GM18508 (cell line): ENCODE results near the gene PRG3.

Source experiments
- ATAC-seq: cut with Tn5 transposase; IDR thresholded peaks from one replicate; pipeline ENCODE4 v1.9.1; 2021; ENCODE audit warnings: moderate number of reproducible peaks; ENCODE audit not compliant: insufficient read depth, unreplicated experiment

Gene PRG3

GRCh38 chr11:57380975-57381374 is at the start of gene PRG3:
Gene PRG3, minus strand, starts transcription at chr11:57381150. Its CDS starts 442 bp downstream, at chr11:57380708.
- ATAC-seq = no peak

GRCh38 chr11:57429946-57430345 is 49.0 kb upstream of the PRG3 start:
- ATAC-seq = no peak

DNA sequence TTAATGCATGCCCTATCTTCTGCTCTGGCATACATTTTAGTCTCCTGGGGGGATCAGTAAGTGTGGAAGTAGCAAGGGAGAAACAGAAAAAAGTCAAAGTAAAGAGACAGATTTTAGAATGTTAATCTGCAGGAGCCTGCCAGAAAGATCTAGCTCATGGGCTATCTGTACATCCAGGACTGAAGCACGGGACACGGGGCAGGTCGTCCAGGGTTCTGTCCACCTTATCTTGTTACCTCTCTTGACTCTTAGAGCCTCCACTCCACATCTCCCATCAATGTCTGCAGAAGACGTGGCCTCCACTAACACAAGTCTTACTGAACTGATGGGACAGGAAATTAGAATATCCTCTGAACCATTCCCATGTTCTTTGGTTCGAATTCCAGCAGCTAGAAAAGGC is 47.7 kb upstream of the PRG3 start:
- no peak for ATAC-seq

DNA sequence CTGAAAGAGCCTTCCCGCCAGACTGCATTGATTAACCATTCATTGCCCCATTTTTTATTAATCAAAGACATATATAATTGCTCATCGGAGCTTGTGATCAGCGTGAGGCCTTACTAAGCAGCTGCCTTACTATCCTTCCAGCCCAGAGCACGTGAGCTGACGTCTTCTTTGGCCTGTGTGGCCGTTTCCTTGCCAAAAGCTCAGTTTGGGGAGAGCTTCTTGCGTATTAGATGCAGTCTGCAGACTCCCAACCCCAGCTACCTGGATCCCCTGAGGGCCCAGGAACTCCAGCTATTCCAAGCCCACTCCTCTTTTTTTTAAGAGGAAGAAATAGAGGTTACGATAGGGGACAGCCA is 46.8 kb upstream of the PRG3 start:
- no peak for ATAC-seq

DNA sequence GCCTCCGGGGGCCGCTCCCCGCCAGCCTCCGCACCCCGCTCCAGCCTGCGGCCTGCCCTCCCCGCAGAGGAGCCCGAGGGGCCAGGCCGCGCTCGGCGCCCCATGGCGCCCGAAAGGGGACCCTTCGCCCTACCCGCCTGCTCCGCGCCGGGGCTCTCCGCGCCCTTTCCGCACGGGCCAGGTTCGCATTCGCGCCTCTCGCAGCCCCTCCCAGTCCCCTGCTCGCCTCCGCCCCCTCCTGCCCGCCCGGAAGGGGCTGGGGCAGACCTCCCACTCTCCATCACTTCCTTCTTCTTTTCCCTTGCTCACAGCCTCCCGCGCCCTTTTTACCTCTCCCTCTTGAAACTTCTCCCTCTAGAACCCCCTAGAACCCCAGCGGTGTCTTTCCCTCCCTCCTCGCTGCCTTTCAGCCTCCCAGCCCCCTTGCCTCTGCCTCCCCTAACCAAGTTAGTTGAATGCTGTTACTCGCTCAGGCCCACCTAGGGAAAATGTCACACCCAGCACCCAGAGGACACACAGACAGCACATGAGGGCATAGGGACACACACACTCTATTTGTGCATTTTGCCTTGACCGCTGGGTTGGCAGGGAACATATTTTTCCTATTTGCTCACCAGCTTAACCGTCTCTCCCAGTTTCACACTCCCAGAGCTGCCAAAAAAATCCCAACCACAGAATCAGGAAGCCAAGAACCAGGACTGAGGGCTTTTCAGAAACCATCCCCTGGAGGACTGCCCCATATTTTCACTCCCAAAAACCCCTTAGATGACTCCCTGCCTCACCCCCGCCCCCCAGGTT is 46.2 kb upstream of the PRG3 start, which contains the start of gene SLC43A3:
Gene SLC43A3, minus strand, starts transcription at position 193 of the 798 bp plus-strand sequence. CDS start 949 bp downstream, outside the sequence.
- ATAC-seq = peak; percentile 31

- no peak for ATAC-seq
Observed at GRCh38 chr11:57426439-57426928, 45.5 kb upstream of the PRG3 start.

DNA sequence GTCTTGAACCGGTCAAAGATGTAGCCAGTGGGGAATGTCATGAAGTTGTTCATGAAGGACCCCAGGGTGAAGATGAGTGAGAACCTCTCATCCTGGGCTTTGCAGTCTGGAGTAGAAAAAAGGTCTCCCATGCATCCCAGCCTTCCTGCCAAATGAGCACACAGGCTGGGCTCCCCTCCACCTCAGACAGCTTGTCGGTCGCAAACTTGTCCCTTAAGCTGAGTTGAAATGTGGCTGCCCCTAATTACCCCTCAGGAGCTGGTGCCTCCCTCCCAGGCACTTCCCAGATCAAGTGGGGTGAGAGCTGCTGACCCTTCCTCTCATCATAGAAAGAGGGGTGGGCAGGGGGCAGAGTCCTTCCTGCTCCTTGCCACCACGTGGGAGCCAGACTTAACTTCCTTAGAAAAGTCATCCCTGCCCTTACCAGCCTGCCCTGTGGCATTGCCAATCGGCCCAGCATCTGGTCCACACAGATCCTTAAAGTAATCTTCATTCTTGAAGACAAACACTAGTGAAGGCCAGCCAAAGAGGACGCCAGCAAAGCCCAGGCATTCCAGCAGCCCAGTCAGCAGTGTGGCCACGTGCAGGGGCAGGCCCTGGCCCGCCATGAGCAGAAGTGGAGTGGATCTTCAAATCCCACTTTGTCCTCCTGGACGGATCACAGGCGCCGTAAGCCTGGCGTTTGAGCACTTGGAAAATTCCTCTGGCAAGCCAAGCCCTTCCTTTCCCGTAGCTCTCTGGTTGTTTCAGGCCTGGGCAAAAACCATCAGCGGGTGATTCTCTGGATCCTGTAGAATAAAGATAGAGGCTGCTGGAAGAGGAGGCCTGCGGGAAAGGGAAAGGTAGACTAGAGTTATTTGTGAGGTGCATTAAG is 44.9 kb upstream of the PRG3 start:
- ATAC-seq = no peak

GRCh38 chr11:57424792-57425564 is 44.0 kb upstream of the PRG3 start:
- peak; percentile 92 for ATAC-seq

- no peak for ATAC-seq
Observed at GRCh38 chr11:57424137-57424791, 43.3 kb upstream of the PRG3 start.

GRCh38 chr11:57422669-57423068 is 41.7 kb upstream of the PRG3 start:
- no peak for ATAC-seq

GRCh38 chr11:57421805-57422204 is 40.9 kb upstream of the PRG3 start:
- ATAC-seq = no peak

GRCh38 chr11:57421066-57421465 is 40.1 kb upstream of the PRG3 start:
- ATAC-seq = no peak

- ATAC-seq = no peak
Observed at GRCh38 chr11:57419146-57419545, 38.2 kb upstream of the PRG3 start.

- ATAC-seq = no peak
Observed at GRCh38 chr11:57418131-57418530, 37.2 kb upstream of the PRG3 start.

GRCh38 chr11:57417056-57417455 is 36.1 kb upstream of the PRG3 start:
- no peak for ATAC-seq

- no peak for ATAC-seq
Observed at GRCh38 chr11:57416436-57416835, 35.5 kb upstream of the PRG3 start.

- no peak for ATAC-seq
Observed at GRCh38 chr11:57414612-57415212, 33.8 kb upstream of the PRG3 start.

DNA sequence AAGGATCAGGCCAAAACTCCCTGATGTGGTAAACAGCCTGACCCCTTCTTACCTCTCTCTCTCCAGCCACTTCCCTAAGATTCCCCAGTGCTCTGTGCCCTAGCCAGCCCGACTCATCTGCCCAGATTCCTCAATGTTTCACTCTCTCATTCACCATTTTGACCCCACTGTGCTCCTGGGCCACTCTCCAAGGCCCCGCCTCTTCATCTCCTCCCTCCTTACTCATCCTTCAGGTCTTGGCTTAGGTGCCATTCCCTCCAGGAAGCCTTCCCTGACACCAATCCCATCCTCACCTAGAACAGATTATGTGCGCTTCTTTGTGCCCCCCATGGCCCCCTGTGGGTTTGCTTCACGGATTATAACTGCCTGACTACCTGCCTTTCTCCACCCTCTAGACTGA is 32.7 kb upstream of the PRG3 start:
- no peak for ATAC-seq

DNA sequence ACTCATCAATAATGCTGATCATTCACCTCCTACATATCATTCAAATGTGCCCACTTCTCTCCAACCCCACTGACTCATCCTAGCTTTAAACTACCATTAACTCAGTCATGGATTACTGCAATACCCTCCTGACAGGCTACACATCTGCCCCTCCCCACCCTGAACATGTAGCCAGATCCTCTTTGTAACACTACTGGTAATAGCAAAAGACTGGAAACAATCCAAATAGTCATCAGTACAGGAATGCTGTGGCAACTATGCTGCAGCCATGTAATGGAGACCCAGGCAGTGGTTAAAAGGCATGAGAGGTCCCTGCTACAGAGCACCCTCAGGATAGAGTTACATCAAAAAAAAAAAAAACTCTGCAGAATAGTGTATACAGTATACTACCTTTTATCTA is 29.3 kb upstream of the PRG3 start:
- no peak for ATAC-seq
